ENCODE measurements around the gene ECPAS. TPM values are rescaled to one million over a fixed set of nuclear protein-coding genes. Genes with fewer than 3 reads are reported as not detected.

ECPAS gene
- total and polyA plus RNA-seq, 4 donors, result 17.4 to 93.2 (median 47.2) TPM

DNA sequence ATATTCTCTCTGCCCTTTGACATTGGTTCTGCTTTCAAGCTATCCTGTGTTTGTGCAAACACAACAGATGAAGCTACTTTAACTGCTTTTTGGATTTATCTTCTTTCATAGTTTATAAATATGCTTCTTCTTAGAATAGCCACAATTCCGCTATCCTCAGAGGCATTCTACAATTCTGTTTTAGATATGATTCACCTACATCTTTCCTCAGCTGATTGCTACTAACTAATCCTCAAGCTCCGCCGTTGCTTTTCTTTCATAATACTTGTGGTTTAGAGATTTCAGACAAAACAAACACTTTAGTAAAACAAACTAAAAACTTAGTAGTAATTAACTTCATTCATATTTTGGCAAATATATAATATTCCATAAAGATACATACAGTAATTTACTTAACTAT, 52.5 kb downstream of the ECPAS start:
- 54 to 63% methylated on average over 3 of the region's 3 CpGs for WGBS, 2 donors
- Histone ChIP-seq H3K4me3 (no peak overlapping the region), H3K4me1 (ENCODE audit: control insufficient read depth in 5 of 5, insufficient read depth in 5 of 5, low read length in 5 of 5) (no peaks in the 10 kb centered on the region), H3K9me3 (ENCODE audit: control insufficient read depth in 4 of 4, insufficient read depth in 3 of 4, low read length in 3 of 4) (no peaks in the 10 kb centered on the region), H3K36me3 (ENCODE audit: control insufficient read depth in 4 of 4, insufficient read depth in 4 of 4, low read length in 4 of 4) (peaks cover 11 to 34% (median 18%) of the 10 kb centered on the region in 4 donors), H3K27me3 (ENCODE audit: control insufficient read depth in 3 of 3, insufficient read depth in 3 of 3, low read length in 2 of 3) (no peaks in the 10 kb centered on the region), H3K27ac (ENCODE audit: low read depth in 1 of 2, low read length in 1 of 2) (no peak overlapping the region), H3K9ac (ENCODE audit: insufficient read depth in 1 of 2, low read length in 2 of 2) (no peak overlapping the region)
- ATAC-seq (ENCODE audit: insufficient read depth, low FRiP score) (no peak), DNase-seq (no peak)
- TF ChIP-seq, protein P1, sequence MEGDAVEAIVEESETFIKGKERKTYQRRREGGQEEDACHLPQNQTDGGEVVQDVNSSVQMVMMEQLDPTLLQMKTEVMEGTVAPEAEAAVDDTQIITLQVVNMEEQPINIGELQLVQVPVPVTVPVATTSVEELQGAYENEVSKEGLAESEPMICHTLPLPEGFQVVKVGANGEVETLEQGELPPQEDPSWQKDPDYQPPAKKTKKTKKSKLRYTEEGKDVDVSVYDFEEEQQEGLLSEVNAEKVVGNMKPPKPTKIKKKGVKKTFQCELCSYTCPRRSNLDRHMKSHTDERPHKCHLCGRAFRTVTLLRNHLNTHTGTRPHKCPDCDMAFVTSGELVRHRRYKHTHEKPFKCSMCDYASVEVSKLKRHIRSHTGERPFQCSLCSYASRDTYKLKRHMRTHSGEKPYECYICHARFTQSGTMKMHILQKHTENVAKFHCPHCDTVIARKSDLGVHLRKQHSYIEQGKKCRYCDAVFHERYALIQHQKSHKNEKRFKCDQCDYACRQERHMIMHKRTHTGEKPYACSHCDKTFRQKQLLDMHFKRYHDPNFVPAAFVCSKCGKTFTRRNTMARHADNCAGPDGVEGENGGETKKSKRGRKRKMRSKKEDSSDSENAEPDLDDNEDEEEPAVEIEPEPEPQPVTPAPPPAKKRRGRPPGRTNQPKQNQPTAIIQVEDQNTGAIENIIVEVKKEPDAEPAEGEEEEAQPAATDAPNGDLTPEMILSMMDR (IDR thresholded peaks at IDR 0.05; ENCODE audit: control extremely low read depth, extremely low read depth), result no peak

DNA sequence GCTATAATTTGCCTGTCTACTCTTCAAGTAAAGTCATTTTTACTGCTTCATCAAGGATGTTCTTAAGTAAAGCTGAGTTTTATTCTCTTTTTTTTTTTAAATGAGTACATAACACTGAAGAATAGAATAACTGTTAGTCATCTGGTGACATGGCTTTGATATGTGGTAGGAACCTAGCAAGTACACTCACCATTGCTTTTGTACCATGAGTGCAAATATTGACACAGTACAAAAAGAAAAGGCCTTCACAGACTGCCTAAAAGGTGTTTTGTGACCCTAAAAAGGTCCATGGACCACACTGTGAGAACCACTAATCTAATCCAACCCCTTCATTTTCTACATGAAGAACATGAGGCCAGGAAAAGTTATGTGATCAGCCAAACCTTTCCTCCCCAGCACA, 55.0 kb downstream of the ECPAS start:
- H3K36me3 ChIP-seq (ENCODE audit: control insufficient read depth in 4 of 4, insufficient read depth in 4 of 4, low read length in 4 of 4), result peaks cover 13 to 34% (median 21%) of the 10 kb centered on the region in 4 donors
- H3K4me1 ChIP-seq (ENCODE audit: control insufficient read depth in 5 of 5, insufficient read depth in 5 of 5, low read length in 5 of 5), result no peaks in the 10 kb centered on the region
- no peak overlapping the region for H3K27ac ChIP-seq (ENCODE audit: low read depth in 1 of 2, low read length in 1 of 2)
- no peaks in the 10 kb centered on the region for H3K27me3 ChIP-seq (ENCODE audit: control insufficient read depth in 3 of 3, insufficient read depth in 3 of 3, low read length in 2 of 3)
- TF ChIP-seq, protein P1 (IDR thresholded peaks at IDR 0.05; ENCODE audit: control extremely low read depth, extremely low read depth), result no peak
- ATAC-seq (ENCODE audit: insufficient read depth, low FRiP score) (no peak), DNase-seq (peak in 1 of 3 donors; percentile 11)
- no peak overlapping the region for H3K9ac ChIP-seq (ENCODE audit: insufficient read depth in 1 of 2, low read length in 2 of 2)
- no peaks in the 10 kb centered on the region for H3K9me3 ChIP-seq (ENCODE audit: control insufficient read depth in 4 of 4, insufficient read depth in 3 of 4, low read length in 3 of 4)
- H3K4me3 ChIP-seq, result no peak overlapping the region

DNA sequence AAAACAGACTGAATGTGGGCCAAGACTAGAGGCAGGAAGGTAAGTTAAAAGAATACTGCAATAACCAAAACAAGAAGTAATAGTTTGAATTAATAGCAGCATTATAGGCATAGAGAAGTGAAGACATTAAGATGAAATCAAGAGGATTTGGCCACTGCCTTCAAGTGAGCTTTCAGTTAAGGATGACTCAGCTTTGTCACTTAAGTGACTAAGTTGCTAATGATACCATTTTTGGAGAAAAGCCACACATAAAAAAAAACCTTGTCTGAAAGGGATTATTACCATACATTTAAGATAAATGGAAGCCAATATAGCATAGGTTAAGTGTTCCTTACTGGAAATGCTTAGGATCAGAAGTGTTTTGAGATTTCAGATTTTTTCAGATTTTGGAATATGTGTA, 57.0 kb downstream of the ECPAS start:
- peak overlapping the region in 1 of 2 donors; percentile 3 for H3K27ac ChIP-seq (ENCODE audit: low read depth in 1 of 2, low read length in 1 of 2)
- H3K4me3 ChIP-seq, result no peak overlapping the region
- H3K9me3 ChIP-seq (ENCODE audit: control insufficient read depth in 4 of 4, insufficient read depth in 3 of 4, low read length in 3 of 4), result no peaks in the 10 kb centered on the region
- H3K27me3 ChIP-seq (ENCODE audit: control insufficient read depth in 3 of 3, insufficient read depth in 3 of 3, low read length in 2 of 3), result no peaks in the 10 kb centered on the region
- TF ChIP-seq, protein P1 (IDR thresholded peaks at IDR 0.05; ENCODE audit: control extremely low read depth, extremely low read depth), result no peak
- DNase-seq (no peak), ATAC-seq (ENCODE audit: insufficient read depth, low FRiP score) (no peak)
- H3K9ac ChIP-seq (ENCODE audit: insufficient read depth in 1 of 2, low read length in 2 of 2), result no peak overlapping the region
- H3K4me1 ChIP-seq (ENCODE audit: control insufficient read depth in 5 of 5, insufficient read depth in 5 of 5, low read length in 5 of 5), result no peaks in the 10 kb centered on the region
- peaks cover 14 to 34% (median 18%) of the 10 kb centered on the region in 4 donors for H3K36me3 ChIP-seq (ENCODE audit: control insufficient read depth in 4 of 4, insufficient read depth in 4 of 4, low read length in 4 of 4)

DNA sequence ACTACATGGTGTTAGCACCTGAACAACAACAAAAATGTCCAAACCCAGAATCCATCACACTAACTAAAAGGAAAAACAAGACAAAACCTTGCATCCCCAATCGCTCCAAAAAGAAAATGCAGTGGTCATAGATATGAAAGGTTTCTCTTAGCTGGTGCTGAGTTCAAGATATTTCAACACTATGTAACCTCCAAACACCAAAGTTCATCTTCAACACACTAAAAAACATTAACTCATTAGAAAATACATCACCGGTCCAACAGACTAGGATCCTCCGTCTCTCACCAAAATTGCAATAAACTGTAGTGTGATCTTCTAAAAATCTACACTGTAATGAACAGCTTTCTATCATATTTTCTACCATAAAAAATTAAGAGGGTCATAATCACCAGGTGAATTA, 60.8 kb downstream of the ECPAS start:
- no peak overlapping the region for H3K4me3 ChIP-seq
- H3K27me3 ChIP-seq (ENCODE audit: control insufficient read depth in 3 of 3, insufficient read depth in 3 of 3, low read length in 2 of 3), result no peaks in the 10 kb centered on the region
- DNase-seq (no peak), ATAC-seq (ENCODE audit: insufficient read depth, low FRiP score) (no peak)
- no peaks in the 10 kb centered on the region for H3K9me3 ChIP-seq (ENCODE audit: control insufficient read depth in 4 of 4, insufficient read depth in 3 of 4, low read length in 3 of 4)
- no peaks in the 10 kb centered on the region for H3K4me1 ChIP-seq (ENCODE audit: control insufficient read depth in 5 of 5, insufficient read depth in 5 of 5, low read length in 5 of 5)
- H3K27ac ChIP-seq (ENCODE audit: low read depth in 1 of 2, low read length in 1 of 2), result no peak overlapping the region
- TF ChIP-seq, protein P1 (IDR thresholded peaks at IDR 0.05; ENCODE audit: control extremely low read depth, extremely low read depth), result no peak
- peaks cover 6 to 34% (median 19%) of the 10 kb centered on the region in 4 donors for H3K36me3 ChIP-seq (ENCODE audit: control insufficient read depth in 4 of 4, insufficient read depth in 4 of 4, low read length in 4 of 4)
- no peak overlapping the region for H3K9ac ChIP-seq (ENCODE audit: insufficient read depth in 1 of 2, low read length in 2 of 2)
- WGBS, 2 donors, result 97 to 99% methylated on average over 3 of the region's 3 CpGs
